NCI-H146 treated with DMSO at 0.1 percent for 48 hours (cell line): Measurements from ENCODE around the gene PGAM2.

Experiments
- DNase-seq: peaks from one replicate; lab custom pipeline; 2025; ENCODE audit not compliant: unreplicated experiment; lab: John Stamatoyannopoulos, UW

The PGAM2 gene

DNA sequence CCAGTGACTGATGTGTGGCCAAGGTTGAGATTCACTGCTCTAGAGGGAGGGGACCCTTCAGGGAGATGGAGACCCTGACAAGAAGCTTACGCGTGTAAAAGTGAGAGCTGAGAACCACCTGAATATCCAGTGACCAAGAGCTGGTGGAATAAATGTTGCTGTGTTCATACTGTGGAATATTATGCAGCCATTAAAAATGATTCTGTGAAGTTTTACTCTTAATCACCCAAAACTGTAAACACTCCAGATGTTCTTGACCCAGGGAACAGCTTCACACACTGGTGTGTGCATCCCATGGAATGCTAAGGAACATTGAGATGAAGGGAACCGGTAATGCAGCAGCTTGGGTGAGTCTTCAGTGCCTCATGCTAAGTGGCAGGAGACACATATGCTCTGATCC is 21.3 kb upstream of the PGAM2 start:
- no peak for DNase-seq

DNA sequence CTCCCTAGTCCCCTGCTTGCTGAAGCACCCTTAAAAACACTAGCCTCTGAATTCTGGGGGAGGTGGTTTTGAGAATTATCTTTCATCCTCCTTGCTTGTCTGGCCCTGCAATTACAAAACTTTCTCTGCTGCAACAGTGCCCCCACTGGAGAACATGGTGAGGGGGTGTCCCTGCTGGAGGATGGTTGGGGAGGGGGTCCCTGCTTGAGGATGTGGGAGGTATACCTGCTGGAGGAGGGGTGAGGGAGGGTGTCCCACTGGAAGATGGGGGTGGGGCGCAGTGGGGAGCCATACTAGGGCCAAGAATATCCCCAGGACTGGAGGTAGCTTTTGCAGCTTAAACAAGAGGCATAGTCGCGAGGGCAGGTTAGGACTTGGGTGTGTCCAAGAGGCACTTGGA is 20.2 kb upstream of the PGAM2 start:
- no peak for DNase-seq

GRCh38 chr7:44084701-44085100 is 19.3 kb upstream of the PGAM2 start:
- DNase-seq: no peak

- no peak for DNase-seq
Measured at GRCh38 chr7:44083796-44084195, 18.4 kb upstream of the PGAM2 start.

DNA sequence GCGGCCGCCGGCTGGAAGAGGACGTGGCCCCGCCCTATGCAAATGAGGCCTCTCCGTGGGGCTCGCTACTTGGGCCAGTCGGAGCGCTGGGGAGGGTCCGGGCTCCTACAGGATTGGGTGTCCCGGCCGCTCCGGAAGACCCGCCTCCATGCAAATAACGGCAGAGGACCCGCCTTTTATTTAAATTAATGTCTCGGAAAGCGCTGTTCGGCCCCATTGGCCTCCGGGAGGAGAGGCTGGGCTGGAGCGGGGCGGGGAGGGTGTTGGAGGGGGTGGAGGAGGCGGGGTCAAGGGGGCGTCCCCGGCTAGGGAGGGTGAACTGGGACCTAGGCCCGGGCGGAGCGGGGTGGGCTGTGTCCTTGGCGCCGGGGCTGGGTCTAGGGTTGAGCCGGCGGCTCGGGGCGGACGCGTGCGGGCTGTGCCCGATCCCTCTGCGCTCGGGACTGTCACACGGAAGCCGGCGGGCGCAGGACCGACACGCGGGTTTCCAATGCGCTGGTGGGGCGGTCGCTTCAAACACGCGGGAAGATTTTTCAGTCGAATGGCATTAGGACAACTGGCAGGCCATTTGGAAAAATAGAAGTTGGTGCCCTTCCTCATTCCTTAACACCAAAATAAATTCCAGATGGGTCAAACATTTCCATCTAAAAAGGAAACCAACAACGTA is 17.3 kb upstream of the PGAM2 start:
- DNase-seq: peak; percentile 97

DNA sequence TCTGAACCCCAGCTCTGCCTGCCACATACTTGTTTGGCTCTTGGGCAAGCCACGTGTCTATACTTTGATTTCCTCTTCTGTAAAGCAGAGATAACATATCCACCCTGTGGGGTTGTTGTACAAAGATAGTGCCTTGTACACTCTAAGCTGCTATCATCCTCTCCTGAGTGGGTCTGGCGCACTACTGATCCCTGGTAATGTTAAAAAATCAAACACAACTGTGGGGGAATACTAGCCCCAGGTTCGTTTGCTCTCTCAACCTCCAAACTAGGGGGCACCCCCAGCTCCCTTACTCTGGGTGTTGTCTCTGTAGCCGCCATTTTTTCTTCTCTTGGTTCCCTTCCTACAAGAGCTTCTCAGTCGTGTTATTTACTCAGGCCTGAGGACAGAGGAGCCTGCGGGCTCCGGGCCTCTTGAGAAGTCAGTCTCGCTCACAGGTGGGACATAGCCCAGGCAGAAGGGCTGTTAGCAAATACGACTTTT is 15.9 kb upstream of the PGAM2 start:
- DNase-seq: no peak

- DNase-seq: no peak
Measured at GRCh38 chr7:44080686-44081265, 15.4 kb upstream of the PGAM2 start.

- no peak for DNase-seq
Measured at GRCh38 chr7:44080118-44080517, 14.8 kb upstream of the PGAM2 start.

GRCh38 chr7:44079331-44080021 is 14.1 kb upstream of the PGAM2 start:
- no peak for DNase-seq

GRCh38 chr7:44078521-44078920 is 13.2 kb upstream of the PGAM2 start:
- no peak for DNase-seq

DNA sequence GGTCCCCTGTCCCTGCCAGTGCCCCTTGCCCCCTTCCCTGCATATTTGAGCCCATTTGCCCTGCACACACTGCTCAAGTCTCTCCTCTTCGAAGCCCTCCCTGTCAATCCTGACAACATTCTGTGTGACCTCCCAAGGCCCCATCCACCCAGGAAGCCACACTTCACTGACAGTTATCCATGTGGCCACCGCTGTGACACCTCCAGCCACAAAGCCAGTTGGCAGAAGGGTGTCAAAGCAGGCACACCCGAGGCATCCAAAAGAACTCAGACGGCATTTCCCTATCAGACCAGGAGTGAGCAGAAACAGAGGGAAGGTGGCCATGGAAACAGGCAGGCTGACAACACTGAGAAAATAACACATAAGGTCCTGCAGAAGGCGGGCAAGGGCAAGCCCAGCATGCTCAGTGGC is 12.3 kb upstream of the PGAM2 start:
- no peak for DNase-seq

DNA sequence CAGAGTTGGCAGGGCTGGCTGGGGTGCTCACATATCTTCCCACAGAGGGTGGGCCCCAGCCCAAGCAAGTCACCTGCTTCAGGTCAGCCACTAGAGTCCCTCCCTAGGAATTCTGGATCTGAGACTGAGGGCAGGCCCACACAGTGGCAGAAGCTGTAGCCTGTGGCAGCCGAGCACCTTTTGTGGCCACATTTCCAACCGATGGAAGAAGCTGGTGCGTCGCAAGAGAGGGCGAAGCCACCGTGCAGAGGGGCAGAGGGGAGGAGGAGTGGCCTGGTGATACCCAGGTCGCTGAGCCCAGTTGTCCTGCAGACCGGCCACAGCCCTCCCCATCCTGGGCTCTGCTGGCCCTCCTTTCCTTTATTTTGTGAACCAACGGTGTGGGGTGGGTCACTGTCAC is 11.7 kb upstream of the PGAM2 start:
- no peak for DNase-seq

- no peak for DNase-seq
Measured at GRCh38 chr7:44076101-44076895, 10.9 kb upstream of the PGAM2 start.

GRCh38 chr7:44075296-44076075 is 10.1 kb upstream of the PGAM2 start:
- DNase-seq: no peak

DNA sequence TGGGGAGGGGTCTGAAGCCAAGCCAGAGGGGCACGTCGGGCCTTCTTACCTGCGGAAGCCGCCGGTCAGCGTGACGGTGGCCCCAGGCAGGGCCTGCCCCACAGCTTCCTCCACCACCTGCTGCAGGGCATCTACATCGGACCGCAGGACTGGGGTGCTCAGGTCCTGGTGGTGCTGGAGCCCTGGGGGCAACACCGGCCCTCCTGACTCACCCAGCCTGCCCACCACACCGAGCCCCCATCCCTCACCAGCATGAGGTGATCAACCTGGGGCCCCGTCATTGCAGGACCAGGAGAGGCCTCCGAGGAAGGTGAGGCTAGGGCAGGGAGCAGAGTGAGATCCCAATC is 9.0 kb upstream of the PGAM2 start:
- DNase-seq: no peak

GRCh38 chr7:44073664-44074348 is 8.4 kb upstream of the PGAM2 start:
- DNase-seq: no peak

DNA sequence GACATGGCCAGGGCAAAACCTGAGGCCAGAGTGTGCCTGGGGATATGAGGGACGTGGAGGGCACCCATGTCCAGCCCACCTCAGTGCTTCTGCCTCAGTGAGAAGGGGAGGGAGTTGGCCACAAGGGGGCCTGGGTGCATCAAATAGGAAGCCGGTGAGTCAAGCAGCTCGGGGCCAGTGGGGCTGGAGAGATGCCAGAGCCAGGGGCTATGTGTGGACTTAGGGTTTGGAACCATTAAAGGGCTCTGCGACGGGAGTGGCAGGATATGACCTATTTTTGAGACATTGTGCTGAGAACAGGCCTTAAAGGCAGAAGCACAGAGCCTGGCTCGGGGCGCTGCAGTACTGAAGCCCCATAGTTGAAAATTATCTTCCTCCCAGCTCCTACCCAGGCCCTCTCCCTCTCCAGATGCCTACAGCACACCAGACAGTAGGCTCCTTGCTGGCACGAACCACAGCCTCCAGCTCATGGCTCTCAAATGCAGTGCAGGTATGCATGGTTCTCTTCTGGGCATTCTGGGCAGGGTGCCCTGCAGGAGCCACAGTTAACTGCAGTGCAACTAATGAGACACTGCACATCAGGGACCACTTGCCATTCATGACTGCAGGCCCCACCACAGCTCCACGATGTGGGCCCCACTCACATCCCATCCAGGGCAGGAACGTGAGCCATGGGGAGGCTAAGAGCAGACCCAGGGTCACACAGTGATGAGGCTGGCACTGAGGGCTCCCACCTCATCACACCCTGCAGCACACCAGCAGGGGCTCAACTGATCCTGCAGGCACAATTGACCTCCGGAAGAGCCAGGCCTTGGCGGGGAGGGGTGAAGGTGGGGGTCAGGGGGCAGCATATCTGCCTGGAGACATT is 7.2 kb upstream of the PGAM2 start:
- DNase-seq: no peak

DNA sequence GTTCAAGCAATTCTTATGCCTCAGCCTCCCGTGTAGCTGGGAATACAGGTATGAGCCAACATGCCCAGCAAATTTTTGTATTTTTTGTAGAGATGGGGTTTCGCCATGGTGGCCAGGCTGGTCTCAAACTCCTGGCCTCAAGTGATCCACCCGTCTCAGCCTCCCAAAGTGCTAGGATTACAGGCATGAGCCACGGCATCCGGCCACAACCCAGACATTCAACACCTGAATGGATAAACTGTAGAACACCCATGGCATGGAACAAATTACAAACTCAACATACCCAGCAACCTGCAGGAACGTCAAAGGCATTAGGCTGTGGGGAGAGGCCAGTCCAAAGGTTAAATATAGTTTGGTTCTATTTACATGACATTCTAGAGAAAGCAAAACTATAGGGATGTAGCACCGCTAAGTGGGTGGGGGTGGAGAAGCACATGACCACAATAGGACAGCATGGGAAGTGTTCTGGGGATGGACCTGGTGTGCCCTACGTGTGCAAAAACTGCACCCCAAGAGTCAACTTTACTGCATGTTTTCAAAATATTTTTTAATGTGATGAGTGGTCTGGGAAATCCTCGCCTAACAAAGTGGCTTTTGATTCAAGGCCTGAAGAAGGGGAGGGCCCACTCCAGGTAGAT is 6.5 kb upstream of the PGAM2 start:
- DNase-seq: no peak

- DNase-seq: no peak
Measured at GRCh38 chr7:44068054-44068453, 2.7 kb upstream of the PGAM2 start.
